Activated CD8-positive, alpha-beta T cell treated with anti-CD3 and anti-CD28 coated beads for 36 hours (primary cell): ENCODE results near the gene LHFPL3. TPM values are rescaled to one million over a fixed set of nuclear protein-coding genes. Genes with fewer than 3 reads are reported as not detected.

ENCODE experiments used
- ATAC-seq: fragments of 200-7000 bp; cut with Tn5 transposase; one replicate; pipeline ENCODE4 v1.10.0; 2021; ENCODE audit warnings: mild to moderate bottlenecking, moderate library complexity
- CTCF ChIA-PET: fragments of 350-600 bp; sonication (Branson Sonifier 250); formaldehyde crosslinking; loops from one replicate; lab custom pipeline; 2021; ENCODE audit warnings: antibody characterized with exemption; lab: Charles Lee
- POLR2A ChIA-PET: fragments of 350-600 bp; sonication (Branson Sonifier 250); formaldehyde crosslinking; loops from one replicate; lab custom pipeline; 2021; ENCODE audit warnings: antibody characterized with exemption; lab: Charles Lee
- DNase-seq: peaks from one replicate; pipeline ENCODE4 v3.0.0-alpha.2; 2020
- H3K27ac Mint-ChIP-seq: one replicate; pipeline ENCODE4 v1.8.0; 2021; ENCODE audit warnings: mild to moderate bottlenecking, mixed read lengths
- H3K27me3 Mint-ChIP-seq: one replicate; pipeline ENCODE4 v1.8.0; 2021; ENCODE audit warnings: mixed read lengths
- H3K36me3 Mint-ChIP-seq: one replicate; pipeline ENCODE4 v1.8.0; 2021; ENCODE audit warnings: low read depth, mixed read lengths
- H3K4me1 Mint-ChIP-seq: one replicate; pipeline ENCODE4 v1.8.0; 2021; ENCODE audit warnings: low read depth, mixed read lengths
- H3K4me3 Mint-ChIP-seq: one replicate; pipeline ENCODE4 v1.8.0; 2021; ENCODE audit warnings: mild to moderate bottlenecking, moderate library complexity, mixed read lengths
- H3K9me3 Mint-ChIP-seq: one replicate; pipeline ENCODE4 v1.8.0; 2021; ENCODE audit warnings: mixed read lengths
- CTCF ChIP-seq: fragments of 200-600 bp; IDR thresholded peaks from one replicate; pipeline ENCODE4 v1.8.0; 2022; ENCODE audit warnings: antibody characterized with exemption, mild to moderate bottlenecking
- intact Hi-C: fragments of 100-400 bp; cut with micrococcal nuclease; formaldehyde crosslinking; loops from one replicate; pipeline ENCODE4 v1.10.0; 2022
- total RNA-seq, 2 experiments: library from RNA; stranded (reverse); gene quantifications; one replicate each; pipeline ENCODE4 v1.2.3, GENCODE V29; 2021

Gene LHFPL3
- total RNA-seq, 2 experiments from 2014 or later = not detected

DNA sequence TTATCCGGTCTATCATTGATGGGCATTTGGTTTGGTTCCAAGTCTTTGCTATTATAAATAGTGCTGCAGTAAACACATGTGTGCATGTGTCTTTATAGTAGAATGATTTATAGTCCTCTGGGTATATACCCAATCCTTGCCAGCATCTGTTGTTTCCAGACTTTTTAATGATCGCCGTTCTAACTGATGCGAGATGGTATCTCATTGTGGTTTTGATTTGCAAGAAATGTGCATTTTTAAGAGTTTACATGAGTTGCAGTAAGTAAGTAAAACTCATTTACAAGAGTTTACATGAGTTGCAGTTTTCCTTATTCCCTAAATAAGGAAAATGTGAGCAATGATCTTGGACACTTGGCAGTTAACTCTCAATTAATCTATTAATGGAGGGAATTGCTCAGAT is 312.1 kb downstream of the LHFPL3 start:
- Mint-ChIP-seq H3K27me3 (peaks cover 4% of the 10 kb centered on the region), H3K4me3 (no peak overlapping the region), H3K9me3 (no peaks in the 10 kb centered on the region), H3K4me1 (no peaks in the 10 kb centered on the region), H3K36me3 (no peaks in the 10 kb centered on the region), H3K27ac (no peak overlapping the region)
- no peak for ATAC-seq
- ChIA-PET CTCF (no interaction called here), POLR2A (no interaction called here)
- intact Hi-C loops = no loop called here
- TF ChIP-seq CTCF = no peak
- no peak for DNase-seq

- H3K36me3 Mint-ChIP-seq = no peaks in the 10 kb centered on the region
These were observed 314.2 kb downstream of the LHFPL3 start for GRCh38 chr7:104642560-104642959.

DNA sequence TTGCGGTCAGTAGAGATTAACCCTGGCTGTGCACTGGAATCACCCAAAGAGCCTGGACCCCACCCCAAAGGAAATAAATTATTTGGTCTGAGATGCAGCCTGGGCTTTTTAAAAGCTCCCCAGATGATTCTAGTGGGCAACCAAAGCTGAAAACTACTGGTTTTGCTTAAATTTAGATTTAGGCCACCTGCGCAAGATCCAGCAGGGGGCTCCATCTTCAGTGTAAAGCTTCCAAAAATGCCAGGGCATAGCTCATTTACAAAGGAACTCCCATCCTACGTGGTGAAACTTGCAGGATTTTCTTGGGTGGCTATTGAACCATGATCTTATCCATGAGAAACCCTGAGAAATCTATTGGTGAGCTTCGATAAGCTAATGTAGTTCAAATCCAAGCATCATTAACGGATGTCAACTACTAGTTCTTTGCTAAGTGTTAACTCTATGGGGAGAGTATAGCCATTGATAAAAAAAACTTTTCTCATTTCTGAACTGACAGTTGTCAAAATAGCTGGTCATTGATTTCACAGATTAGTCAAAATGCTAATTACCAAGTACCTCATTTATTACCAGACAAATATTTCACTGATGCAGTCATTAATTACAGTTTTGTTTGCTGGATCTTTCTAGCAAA is 315.3 kb downstream of the LHFPL3 start:
- Mint-ChIP-seq H3K9me3 (no peaks in the 10 kb centered on the region), H3K36me3 (no peaks in the 10 kb centered on the region), H3K27me3 (peaks cover 11% of the 10 kb centered on the region), H3K27ac (no peak overlapping the region), H3K4me1 (no peaks in the 10 kb centered on the region), H3K4me3 (no peak overlapping the region)
- intact Hi-C loops = no loop called here
- ATAC-seq = no peak
- TF ChIP-seq CTCF = peak; percentile 42
- peak; percentile 17 for DNase-seq
- ChIA-PET POLR2A (no interaction called here), CTCF (interaction anchor here (0.9 to 3.1 kb wide), 8 partner anchors 9 to 261 kb away, joined by 3 to 13 read pairs (median 4); no protein-coding TSS in a partner anchor)

More at GRCh38 chr7:104642560-104642959, 314.2 kb downstream of the LHFPL3 start:
- intact Hi-C loops = no loop called here
- H3K27ac Mint-ChIP-seq = no peak overlapping the region
- H3K27me3 Mint-ChIP-seq = peaks cover 6% of the 10 kb centered on the region
- ChIA-PET CTCF (interaction anchor here (0.7 to 3.1 kb wide), 7 partner anchors 10 to 241 kb away, joined by 3 to 13 read pairs (median 3); no protein-coding TSS in a partner anchor), POLR2A (no interaction called here)
- H3K4me1 Mint-ChIP-seq = no peaks in the 10 kb centered on the region
- no peak overlapping the region for H3K4me3 Mint-ChIP-seq
- TF ChIP-seq CTCF = no peak
- DNase-seq (no peak), ATAC-seq (no peak)
- H3K9me3 Mint-ChIP-seq = no peaks in the 10 kb centered on the region

GRCh38 chr7:104650991-104651640 is 322.7 kb downstream of the LHFPL3 start:
- POLR2A ChIA-PET = no interaction called here
- ATAC-seq (no peak), DNase-seq (no peak)
- peaks cover 9% of the 10 kb centered on the region for H3K27me3 Mint-ChIP-seq
- H3K27ac Mint-ChIP-seq = no peak overlapping the region
- intact Hi-C loops = no loop called here
- CTCF ChIA-PET = no interaction called here
- no peaks in the 10 kb centered on the region for H3K9me3 Mint-ChIP-seq
- H3K36me3 Mint-ChIP-seq = no peaks in the 10 kb centered on the region
- H3K4me3 Mint-ChIP-seq = no peak overlapping the region
- TF ChIP-seq CTCF = no peak
- H3K4me1 Mint-ChIP-seq = no peaks in the 10 kb centered on the region

- TF ChIP-seq CTCF = no peak
- CTCF ChIA-PET = interaction anchor here (1.3 kb wide), 1 partner anchor 9 kb away, joined by 8 read pairs; no protein-coding TSS in a partner anchor
- Mint-ChIP-seq H3K36me3 (no peaks in the 10 kb centered on the region), H3K4me3 (no peak overlapping the region), H3K4me1 (no peaks in the 10 kb centered on the region), H3K9me3 (no peaks in the 10 kb centered on the region), H3K27ac (no peak overlapping the region), H3K27me3 (peaks cover 7% of the 10 kb centered on the region)
- POLR2A ChIA-PET = no interaction called here
- no peak for DNase-seq
- ATAC-seq = no peak
- intact Hi-C loops = no loop called here
These were observed 324.0 kb downstream of the LHFPL3 start for GRCh38 chr7:104652434-104652833.
